HL-60 (cell line): ENCODE results near the gene TACC2.
A peak's percentile ranks its signal among the peaks of the same experiment; 100 is the strongest.

Experiments used
- DNase-seq, 2 experiments: peaks; one replicate each; pipeline ENCODE4 v3.0.0-alpha.2; 2010 to 2020; ENCODE audit warnings: low read depth in 1 of 2, low spot score in 1 of 2
- H3K27ac ChIP-seq: fragments of 250-450 bp; sonication (Bioruptor Pico); replicated peaks from 2 replicates; pipeline ENCODE4 v1.5.1; 2020; ENCODE audit warnings: mild to moderate bottlenecking, moderate library complexity
- H3K27me3 ChIP-seq: fragments of 250-450 bp; sonication (Bioruptor Pico); 2 replicates; pipeline ENCODE4 v1.5.1; 2021; ENCODE audit warnings: mild to moderate bottlenecking, moderate library complexity; ENCODE audit not compliant: insufficient read depth, poor library complexity, severe bottlenecking
- H3K4me3 ChIP-seq: replicated peaks from 2 replicates; pipeline ENCODE4 v1.5.1; 2011; ENCODE audit warnings: mild to moderate bottlenecking, control low read depth, low read length; ENCODE audit not compliant: insufficient read depth
- GABPA ChIP-seq: IDR thresholded peaks from 2 replicates; pipeline ENCODE4 v1.6.1; 2012; ENCODE audit warnings: low read depth
- POLR2AphosphoS5 ChIP-seq: IDR thresholded peaks from 2 replicates; pipeline ENCODE4 v1.6.1; 2012; ENCODE audit warnings: low read depth
- REST ChIP-seq: IDR thresholded peaks from 2 replicates; pipeline ENCODE4 v1.6.1; 2012; ENCODE audit warnings: low read depth; ENCODE audit not compliant: insufficient replicate concordance
- SPI1 ChIP-seq: IDR thresholded peaks from 2 replicates; pipeline ENCODE4 v1.6.1; 2012; ENCODE audit warnings: low read depth, mild to moderate bottlenecking, borderline replicate concordance
- TF ChIP-seq, protein P1 (sequence below): IDR thresholded peaks from one replicate; pipeline ENCODE4 v1.5.1; 2011; ENCODE audit warnings: low read length, control low read depth, inconsistent platforms; ENCODE audit not compliant: insufficient read depth

Gene TACC2

GRCh38 chr10:122144199-122144598 is 155.2 kb downstream of the TACC2 start:
- Histone ChIP-seq H3K4me3 (no peak overlapping the region), H3K27me3 (no peaks in the 10 kb centered on the region), H3K27ac (no peak overlapping the region)
- TF ChIP-seq SPI1, result no peak
- TF ChIP-seq POLR2AphosphoS5, result no peak
- TF ChIP-seq, protein P1, sequence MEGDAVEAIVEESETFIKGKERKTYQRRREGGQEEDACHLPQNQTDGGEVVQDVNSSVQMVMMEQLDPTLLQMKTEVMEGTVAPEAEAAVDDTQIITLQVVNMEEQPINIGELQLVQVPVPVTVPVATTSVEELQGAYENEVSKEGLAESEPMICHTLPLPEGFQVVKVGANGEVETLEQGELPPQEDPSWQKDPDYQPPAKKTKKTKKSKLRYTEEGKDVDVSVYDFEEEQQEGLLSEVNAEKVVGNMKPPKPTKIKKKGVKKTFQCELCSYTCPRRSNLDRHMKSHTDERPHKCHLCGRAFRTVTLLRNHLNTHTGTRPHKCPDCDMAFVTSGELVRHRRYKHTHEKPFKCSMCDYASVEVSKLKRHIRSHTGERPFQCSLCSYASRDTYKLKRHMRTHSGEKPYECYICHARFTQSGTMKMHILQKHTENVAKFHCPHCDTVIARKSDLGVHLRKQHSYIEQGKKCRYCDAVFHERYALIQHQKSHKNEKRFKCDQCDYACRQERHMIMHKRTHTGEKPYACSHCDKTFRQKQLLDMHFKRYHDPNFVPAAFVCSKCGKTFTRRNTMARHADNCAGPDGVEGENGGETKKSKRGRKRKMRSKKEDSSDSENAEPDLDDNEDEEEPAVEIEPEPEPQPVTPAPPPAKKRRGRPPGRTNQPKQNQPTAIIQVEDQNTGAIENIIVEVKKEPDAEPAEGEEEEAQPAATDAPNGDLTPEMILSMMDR, result no peak
- no peak for TF ChIP-seq REST
- no peak for TF ChIP-seq GABPA
- DNase-seq, result no peak

- DNase-seq, result no peak
- Histone ChIP-seq H3K27me3 (no peaks in the 10 kb centered on the region), H3K4me3 (no peak overlapping the region), H3K27ac (no peak overlapping the region)
- TF ChIP-seq, protein P1, result no peak
- TF ChIP-seq SPI1 (no peak), GABPA (no peak), REST (no peak), POLR2AphosphoS5 (no peak)
Observed at GRCh38 chr10:122145113-122145512, 156.2 kb downstream of the TACC2 start.

GRCh38 chr10:122147663-122148062 is 158.7 kb downstream of the TACC2 start:
- H3K4me3 ChIP-seq, result no peak overlapping the region
- H3K27me3 ChIP-seq, result no peaks in the 10 kb centered on the region
- DNase-seq, result no peak
- 0 out of 2 replicates have a peak overlapping the region, but pooled peaks have one; percentile 18 for H3K27ac ChIP-seq
- TF ChIP-seq SPI1 (no peak), POLR2AphosphoS5 (no peak), REST (no peak), GABPA (no peak)
- TF ChIP-seq, protein P1, result no peak
